ENCODE measurements around the gene DISC1. TPM values are rescaled to one million over a fixed set of nuclear protein-coding genes. Genes with fewer than 3 reads are reported as not detected.
"Not testable (repeated sequence)": the region's sequence is repeated elsewhere in the genome, so short reads cannot be mapped to it uniquely, and the experiment has no call there.

Gene DISC1
- total RNA-seq, 1 donor from 2014 or later = 9.5 TPM

- Histone ChIP-seq H3K27ac (peak overlapping the region; percentile 31), H3K36me3 (no peaks in the 10 kb centered on the region), H3K27me3 (no peaks in the 10 kb centered on the region), H3K4me1 (peaks cover 6% of the 10 kb centered on the region), H3K9me3 (no peaks in the 10 kb centered on the region), H3K4me3 (no peak overlapping the region)
- TF ChIP-seq CTCF (IDR thresholded peaks at IDR 0.05) = no peak
- peak; percentile 69 for ATAC-seq
- DNase-seq = no peak
- intact Hi-C loops (cut with DNase I) = no loop called here
Measured at GRCh38 chr1:231613419-231614349, 12.9 kb upstream of the DISC1 start.

DNA sequence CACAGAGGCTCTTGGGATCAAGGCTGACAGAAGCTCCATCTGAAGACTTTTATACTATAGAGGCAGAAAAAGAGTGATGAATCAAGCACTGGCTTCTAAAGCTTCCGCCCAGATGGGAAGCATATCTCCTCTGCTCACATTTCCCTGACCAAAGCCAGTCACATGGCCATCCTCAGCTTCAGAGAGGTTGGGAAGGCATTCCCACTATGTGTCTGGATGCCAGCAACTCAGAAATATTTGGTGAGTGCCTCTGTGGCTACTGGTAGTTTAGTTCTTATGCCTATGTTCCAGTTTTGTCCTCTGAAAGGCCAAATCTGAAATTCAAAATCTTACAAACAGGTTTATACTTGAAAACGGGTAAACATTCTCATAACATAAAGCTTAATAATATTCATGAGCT, 9.9 kb upstream of the DISC1 start:
- no peak overlapping the region for H3K27ac ChIP-seq
- DNase-seq = no peak
- intact Hi-C loops (cut with DNase I) = no loop called here
- H3K27me3 ChIP-seq = no peaks in the 10 kb centered on the region
- TF ChIP-seq CTCF (IDR thresholded peaks at IDR 0.05) = no peak
- no peaks in the 10 kb centered on the region for H3K9me3 ChIP-seq
- H3K36me3 ChIP-seq = no peaks in the 10 kb centered on the region
- no peak overlapping the region for H3K4me3 ChIP-seq
- no peak for ATAC-seq
- peaks cover 6% of the 10 kb centered on the region for H3K4me1 ChIP-seq

GRCh38 chr1:231618609-231619256, 7.9 kb upstream of the DISC1 start:
- no peak overlapping the region for H3K27ac ChIP-seq
- DNase-seq = no peak
- intact Hi-C loops (cut with DNase I) = no loop called here

DNA sequence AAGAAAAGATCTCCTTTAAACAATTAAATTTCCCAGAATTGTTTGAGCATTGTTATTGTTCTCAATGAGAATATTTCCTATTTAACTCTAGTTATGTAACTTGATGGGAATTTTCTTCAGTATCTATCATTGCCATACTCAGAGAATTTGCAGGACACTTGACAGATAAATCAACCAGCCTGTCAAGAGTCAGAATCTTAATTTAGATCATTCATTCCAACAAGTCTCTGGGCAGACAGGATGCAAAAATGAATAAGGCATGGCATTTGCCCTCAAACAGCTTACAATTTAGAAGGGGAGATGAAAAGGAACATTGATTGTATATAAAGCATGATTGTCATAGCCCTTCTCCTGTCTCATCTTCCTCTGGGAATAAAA, 7.3 kb upstream of the DISC1 start:
- Histone ChIP-seq H3K4me1 (no peaks in the 10 kb centered on the region), H3K4me3 (no peak overlapping the region), H3K27me3 (no peaks in the 10 kb centered on the region), H3K27ac (no peak overlapping the region), H3K9me3 (no peaks in the 10 kb centered on the region), H3K36me3 (no peaks in the 10 kb centered on the region)
- no peak for DNase-seq
- ATAC-seq = no peak
- TF ChIP-seq CTCF (IDR thresholded peaks at IDR 0.05) = no peak
- intact Hi-C loops (cut with DNase I) = no loop called here

More at GRCh38 chr1:231618609-231619256, 7.9 kb upstream of the DISC1 start:
- Histone ChIP-seq H3K36me3 (no peaks in the 10 kb centered on the region), H3K27me3 (no peaks in the 10 kb centered on the region), H3K9me3 (no peaks in the 10 kb centered on the region), H3K4me1 (no peaks in the 10 kb centered on the region), H3K4me3 (no peak overlapping the region)
- TF ChIP-seq CTCF (IDR thresholded peaks at IDR 0.05) = no peak
- ATAC-seq = no peak

DNA sequence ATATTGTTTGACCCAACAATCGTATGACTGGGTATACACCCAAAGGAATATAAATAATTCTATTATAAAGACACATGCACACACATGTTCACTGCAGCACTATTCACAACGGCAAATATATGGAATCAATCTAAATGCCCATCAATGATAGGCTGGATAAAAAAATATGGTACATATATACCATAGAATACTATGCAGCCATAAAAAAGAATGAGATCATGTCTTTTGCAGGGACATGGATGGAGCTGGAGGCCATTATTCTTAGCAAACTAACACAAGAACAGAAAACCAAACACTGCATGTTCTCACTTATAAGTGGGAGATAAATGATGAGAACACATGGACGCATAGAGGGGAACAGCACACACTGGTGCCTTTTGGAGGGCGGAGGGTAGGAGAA, 1.5 kb upstream of the DISC1 start:
- intact Hi-C loops (cut with DNase I); ATAC-seq; DNase-seq: not testable (repeated sequence)

GRCh38 chr1:231625975-231626534, 535 bp upstream of the DISC1 start:
- Histone ChIP-seq H3K4me1 (peaks cover 27% of the 10 kb centered on the region), H3K27ac (peak overlapping the region; percentile 30), H3K36me3 (no peaks in the 10 kb centered on the region), H3K27me3 (no peaks in the 10 kb centered on the region), H3K9me3 (no peaks in the 10 kb centered on the region), H3K4me3 (peak overlapping the region; percentile 94)
- no peak for TF ChIP-seq CTCF (IDR thresholded peaks at IDR 0.05)
- DNase-seq (no peak), ATAC-seq (no peak)
- intact Hi-C loops (cut with DNase I) = no loop called here

More for the DNA sequence above, 1.5 kb upstream of the DISC1 start:
- H3K4me1 ChIP-seq = peaks cover 27% of the 10 kb centered on the region
- not testable (repeated sequence) for H3K36me3 ChIP-seq, H3K27ac ChIP-seq, H3K9me3 ChIP-seq, H3K4me3 ChIP-seq, H3K27me3 ChIP-seq
